Neural cell (in vitro differentiated cells): Measurements from ENCODE around the gene TCIRG1. TPM values are rescaled to one million over a fixed set of nuclear protein-coding genes. Genes with fewer than 3 reads are reported as not detected.

Experiments used
- H2AFZ ChIP-seq: fragments of 200-600, 300-800 bp; sonication (generic), shearing (Covaris generic); 2 replicates; pipeline ENCODE4 v1.6.0; 2014; ENCODE audit warnings: low read depth, mild to moderate bottlenecking, antibody characterized with exemption, low read length, moderate library complexity
- H3F3A ChIP-seq: fragments of 200-600 bp; shearing (Covaris generic); 2 replicates; pipeline ENCODE4 v1.6.1; 2016; ENCODE audit warnings: mild to moderate bottlenecking, moderate library complexity, mixed read lengths, antibody characterized with exemption, low read length; ENCODE audit not compliant: insufficient read depth, poor library complexity, severe bottlenecking
- H3K27ac ChIP-seq: fragments of 200-600, 300-800 bp; sonication (generic), shearing (Covaris generic); 2 replicates; pipeline ENCODE4 v1.5.1; 2014; ENCODE audit warnings: mild to moderate bottlenecking, low read length, moderate library complexity
- H3K27me3 ChIP-seq: fragments of 300-800, 200-600 bp; sonication (generic), shearing (Covaris generic); 2 replicates; pipeline ENCODE4 v1.6.0; 2014; ENCODE audit warnings: mild to moderate bottlenecking, low read depth, low read length, moderate library complexity; ENCODE audit not compliant: insufficient read depth
- H3K36me3 ChIP-seq: fragments of 300-800, 200-600 bp; sonication (generic), shearing (Covaris generic); 2 replicates; pipeline ENCODE4 v1.5.1; 2014; ENCODE audit warnings: mild to moderate bottlenecking, antibody characterized with exemption, low read length, moderate library complexity; ENCODE audit not compliant: insufficient read depth
- H3K4me2 ChIP-seq: fragments of 300-800, 200-600 bp; sonication (generic), shearing (Covaris generic); 2 replicates; pipeline ENCODE4 v1.6.0; 2014; ENCODE audit warnings: mild to moderate bottlenecking, low read length
- H3K4me3 ChIP-seq: fragments of 300-800, 200-600 bp; sonication (generic), shearing (Covaris generic); 2 replicates; pipeline ENCODE4 v1.5.1; 2014; ENCODE audit warnings: mild to moderate bottlenecking, low read length, moderate library complexity
- H3K79me2 ChIP-seq: fragments of 200-600 bp; shearing (Covaris generic); replicated peaks from 2 replicates; pipeline ENCODE4 v1.6.0; 2014; ENCODE audit warnings: mild to moderate bottlenecking, low read length, moderate library complexity; ENCODE audit not compliant: insufficient read depth
- H3K9ac ChIP-seq: fragments of 300-800, 200-600 bp; sonication (generic), shearing (Covaris generic); 2 replicates; pipeline ENCODE4 v1.6.1; 2016; ENCODE audit warnings: mild to moderate bottlenecking, low read length, mixed read lengths
- H3K9me2 ChIP-seq: fragments of 200-600 bp; shearing (Covaris generic); 2 replicates; pipeline ENCODE4 v1.6.1; 2016; ENCODE audit warnings: mild to moderate bottlenecking, low read length, mixed read lengths; ENCODE audit not compliant: insufficient read depth
- H3K9me3 ChIP-seq: fragments of 200-600, 300-800 bp; sonication (generic), shearing (Covaris generic); 2 replicates; pipeline ENCODE4 v1.6.1; 2016; ENCODE audit warnings: mild to moderate bottlenecking, mixed run types, low read length, moderate library complexity, mixed read lengths
- H4K20me1 ChIP-seq: fragments of 200-600 bp; shearing (Covaris generic); 2 replicates; pipeline ENCODE4 v1.6.1; 2016; ENCODE audit warnings: mild to moderate bottlenecking, mixed run types; ENCODE audit not compliant: insufficient read depth
- EP300 ChIP-seq: fragments of 450-650 bp; conservative IDR thresholded peaks from 2 replicates; pipeline ENCODE4 v1.6.1; 2014; ENCODE audit warnings: antibody characterized with exemption, mild to moderate bottlenecking, moderate library complexity; ENCODE audit not compliant: poor library complexity, severe bottlenecking
- EZH2 ChIP-seq: fragments of 200-600, 300-800 bp; shearing (Covaris generic), sonication (generic); IDR thresholded peaks from 2 replicates; pipeline ENCODE4 v1.6.1; 2014; ENCODE audit warnings: antibody characterized with exemption, low read length, borderline replicate concordance, mild to moderate bottlenecking; ENCODE audit not compliant: insufficient read depth, poor library complexity, severe bottlenecking
- MXI1 ChIP-seq: fragments of 450-650 bp; conservative IDR thresholded peaks from 2 replicates; pipeline ENCODE4 v1.6.1; 2014; ENCODE audit warnings: antibody characterized with exemption, mild to moderate bottlenecking; ENCODE audit not compliant: poor library complexity, severe bottlenecking
- POLR2AphosphoS5 ChIP-seq: IDR thresholded peaks from 2 replicates; pipeline ENCODE4 v1.6.1; 2012
- RAD21 ChIP-seq: fragments of 450-650 bp; conservative IDR thresholded peaks from 2 replicates; pipeline ENCODE4 v1.6.1; 2014; ENCODE audit warnings: antibody characterized with exemption, mild to moderate bottlenecking, moderate library complexity
- SMC3 ChIP-seq: fragments of 450-650 bp; conservative IDR thresholded peaks from 2 replicates; pipeline ENCODE4 v1.6.1; 2014; ENCODE audit warnings: antibody characterized with exemption, mild to moderate bottlenecking, moderate library complexity; ENCODE audit not compliant: poor library complexity
- TAF1 ChIP-seq: IDR thresholded peaks from 2 replicates; pipeline ENCODE4 v1.6.1; 2012; ENCODE audit warnings: low read depth
- polyA plus RNA-seq: library from polyadenylated mRNA; depleted of rRNA; stranded (reverse); fragments of >200 nt; gene quantifications from 2 replicates; pipeline ENCODE4 v1.2.3, GENCODE V29; 2014
- TF ChIP-seq, protein P1 (sequence below): IDR thresholded peaks from 2 replicates; pipeline ENCODE4 v1.6.1; 2012; ENCODE audit warnings: borderline replicate concordance
- TF ChIP-seq, protein P2 (sequence below): fragments of 450-650 bp; IDR thresholded peaks from 2 replicates; pipeline ENCODE4 v1.5.1; 2014; ENCODE audit warnings: antibody characterized with exemption, mild to moderate bottlenecking, moderate library complexity; ENCODE audit not compliant: poor library complexity, severe bottlenecking

Gene TCIRG1
- polyA plus RNA-seq, 1 donor from 2014 or later, result 1.8 TPM

DNA sequence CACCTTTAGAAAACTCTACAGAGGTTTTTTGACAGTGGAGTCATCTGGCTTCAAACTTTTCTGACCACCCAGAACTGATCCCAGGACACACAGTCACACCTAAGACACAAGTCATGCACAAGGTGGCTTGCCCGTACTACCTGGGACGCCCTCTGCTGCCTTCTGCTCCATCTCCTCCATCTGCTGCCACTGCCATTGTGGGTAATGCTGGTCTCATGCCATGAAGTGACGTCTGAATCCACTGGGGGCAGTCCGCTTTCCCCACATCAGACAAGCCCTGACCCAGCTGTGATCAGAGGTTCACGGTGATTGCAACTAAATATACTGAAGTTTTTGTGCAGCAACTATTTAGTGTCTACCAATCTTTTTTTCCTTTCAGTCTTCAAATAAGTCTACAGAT is 13.8 kb upstream of the TCIRG1 start:
- H3K27me3 ChIP-seq, result no peaks in the 10 kb centered on the region
- H3K9me2 ChIP-seq, result no peaks in the 10 kb centered on the region
- no peak overlapping the region for H3K4me3 ChIP-seq
- peaks cover 5% of the 10 kb centered on the region for H3K9me3 ChIP-seq
- no peaks in the 10 kb centered on the region for H3K79me2 ChIP-seq
- H3K27ac ChIP-seq, result no peak overlapping the region
- H3K9ac ChIP-seq, result no peak overlapping the region
- TF ChIP-seq, protein P1, sequence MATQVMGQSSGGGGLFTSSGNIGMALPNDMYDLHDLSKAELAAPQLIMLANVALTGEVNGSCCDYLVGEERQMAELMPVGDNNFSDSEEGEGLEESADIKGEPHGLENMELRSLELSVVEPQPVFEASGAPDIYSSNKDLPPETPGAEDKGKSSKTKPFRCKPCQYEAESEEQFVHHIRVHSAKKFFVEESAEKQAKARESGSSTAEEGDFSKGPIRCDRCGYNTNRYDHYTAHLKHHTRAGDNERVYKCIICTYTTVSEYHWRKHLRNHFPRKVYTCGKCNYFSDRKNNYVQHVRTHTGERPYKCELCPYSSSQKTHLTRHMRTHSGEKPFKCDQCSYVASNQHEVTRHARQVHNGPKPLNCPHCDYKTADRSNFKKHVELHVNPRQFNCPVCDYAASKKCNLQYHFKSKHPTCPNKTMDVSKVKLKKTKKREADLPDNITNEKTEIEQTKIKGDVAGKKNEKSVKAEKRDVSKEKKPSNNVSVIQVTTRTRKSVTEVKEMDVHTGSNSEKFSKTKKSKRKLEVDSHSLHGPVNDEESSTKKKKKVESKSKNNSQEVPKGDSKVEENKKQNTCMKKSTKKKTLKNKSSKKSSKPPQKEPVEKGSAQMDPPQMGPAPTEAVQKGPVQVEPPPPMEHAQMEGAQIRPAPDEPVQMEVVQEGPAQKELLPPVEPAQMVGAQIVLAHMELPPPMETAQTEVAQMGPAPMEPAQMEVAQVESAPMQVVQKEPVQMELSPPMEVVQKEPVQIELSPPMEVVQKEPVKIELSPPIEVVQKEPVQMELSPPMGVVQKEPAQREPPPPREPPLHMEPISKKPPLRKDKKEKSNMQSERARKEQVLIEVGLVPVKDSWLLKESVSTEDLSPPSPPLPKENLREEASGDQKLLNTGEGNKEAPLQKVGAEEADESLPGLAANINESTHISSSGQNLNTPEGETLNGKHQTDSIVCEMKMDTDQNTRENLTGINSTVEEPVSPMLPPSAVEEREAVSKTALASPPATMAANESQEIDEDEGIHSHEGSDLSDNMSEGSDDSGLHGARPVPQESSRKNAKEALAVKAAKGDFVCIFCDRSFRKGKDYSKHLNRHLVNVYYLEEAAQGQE, result no peak
- TF ChIP-seq MXI1 (no peak), POLR2AphosphoS5 (no peak), RAD21 (no peak), TAF1 (no peak), SMC3 (no peak), EZH2 (no peak), EP300 (no peak)
- TF ChIP-seq, protein P2, sequence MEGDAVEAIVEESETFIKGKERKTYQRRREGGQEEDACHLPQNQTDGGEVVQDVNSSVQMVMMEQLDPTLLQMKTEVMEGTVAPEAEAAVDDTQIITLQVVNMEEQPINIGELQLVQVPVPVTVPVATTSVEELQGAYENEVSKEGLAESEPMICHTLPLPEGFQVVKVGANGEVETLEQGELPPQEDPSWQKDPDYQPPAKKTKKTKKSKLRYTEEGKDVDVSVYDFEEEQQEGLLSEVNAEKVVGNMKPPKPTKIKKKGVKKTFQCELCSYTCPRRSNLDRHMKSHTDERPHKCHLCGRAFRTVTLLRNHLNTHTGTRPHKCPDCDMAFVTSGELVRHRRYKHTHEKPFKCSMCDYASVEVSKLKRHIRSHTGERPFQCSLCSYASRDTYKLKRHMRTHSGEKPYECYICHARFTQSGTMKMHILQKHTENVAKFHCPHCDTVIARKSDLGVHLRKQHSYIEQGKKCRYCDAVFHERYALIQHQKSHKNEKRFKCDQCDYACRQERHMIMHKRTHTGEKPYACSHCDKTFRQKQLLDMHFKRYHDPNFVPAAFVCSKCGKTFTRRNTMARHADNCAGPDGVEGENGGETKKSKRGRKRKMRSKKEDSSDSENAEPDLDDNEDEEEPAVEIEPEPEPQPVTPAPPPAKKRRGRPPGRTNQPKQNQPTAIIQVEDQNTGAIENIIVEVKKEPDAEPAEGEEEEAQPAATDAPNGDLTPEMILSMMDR, result no peak
- H3K4me2 ChIP-seq, result no peak overlapping the region
- H3F3A ChIP-seq, result no peaks in the 10 kb centered on the region
- H2AFZ ChIP-seq, result no peak overlapping the region
- no peaks in the 10 kb centered on the region for H4K20me1 ChIP-seq
- H3K36me3 ChIP-seq, result no peaks in the 10 kb centered on the region

DNA sequence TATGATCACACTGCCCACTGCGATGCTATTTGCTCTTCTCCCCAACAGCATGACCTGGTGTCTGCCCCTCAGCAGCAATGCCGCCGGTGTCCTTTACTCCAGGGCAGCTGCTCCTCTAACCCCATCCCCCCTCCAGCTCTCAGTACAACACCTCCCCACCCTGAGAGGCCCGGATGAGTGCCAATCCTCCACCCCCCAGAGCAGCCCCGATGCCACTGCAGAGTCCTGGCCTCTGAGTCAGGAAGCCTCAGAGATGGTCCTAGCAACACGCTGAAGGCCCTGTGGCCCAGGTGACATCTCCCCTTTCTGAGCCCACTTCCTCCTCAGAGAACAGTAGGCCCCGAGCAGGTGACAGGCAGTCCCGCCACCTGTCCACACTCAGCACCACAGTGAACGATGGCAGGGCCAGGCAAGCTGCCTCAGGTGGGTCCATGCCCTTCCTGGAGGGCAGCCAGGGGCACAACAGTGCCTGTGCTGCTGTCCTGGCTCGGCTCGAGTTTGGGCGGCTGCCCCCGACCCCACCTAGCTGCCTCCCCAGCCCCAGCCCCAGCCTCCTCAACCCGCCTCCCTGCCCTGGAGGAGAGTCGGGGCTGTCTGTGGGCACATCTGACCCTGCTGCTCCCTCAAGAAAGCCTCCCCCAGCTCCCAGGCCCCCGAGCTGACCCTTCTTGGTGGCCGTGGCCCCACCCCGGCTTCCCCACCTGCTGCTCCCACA is 12.3 kb upstream of the TCIRG1 start:
- Histone ChIP-seq H3K9ac (no peak overlapping the region), H3K4me3 (no peak overlapping the region), H3K9me3 (peaks cover 5% of the 10 kb centered on the region), H3K36me3 (no peaks in the 10 kb centered on the region), H3K79me2 (peaks cover 9% of the 10 kb centered on the region), H3F3A (no peaks in the 10 kb centered on the region), H2AFZ (no peak overlapping the region), H3K4me2 (no peak overlapping the region), H3K27ac (no peak overlapping the region), H3K9me2 (no peaks in the 10 kb centered on the region), H3K27me3 (no peaks in the 10 kb centered on the region), H4K20me1 (no peaks in the 10 kb centered on the region)
- no peak for TF ChIP-seq EZH2
